Activated CD4-positive, alpha-beta T cell treated with anti-CD3 and anti-CD28 coated beads, Interleukin-2, amount 10 ng/mL, durations not matched to agents 7 days and 5 days (primary cell): ENCODE results near the gene ATP6V1F. TPM values are rescaled to one million over a fixed set of nuclear protein-coding genes. Genes with fewer than 3 reads are reported as not detected.

Experiments used
- CTCF ChIA-PET: fragments of 350-600 bp; sonication (Branson Sonifier 250); formaldehyde crosslinking; loops from one replicate; lab custom pipeline; 2021; ENCODE audit warnings: antibody characterized with exemption; lab: Charles Lee
- POLR2A ChIA-PET: fragments of 350-600 bp; sonication (Branson Sonifier 250); formaldehyde crosslinking; loops from one replicate; lab custom pipeline; 2021; ENCODE audit warnings: antibody characterized with exemption; lab: Charles Lee
- DNase-seq: peaks from one replicate; pipeline ENCODE4 v3.0.0-alpha.2; 2020
- H3K27ac Mint-ChIP-seq: one replicate; pipeline ENCODE4 v1.8.0; 2021; ENCODE audit warnings: mild to moderate bottlenecking, moderate library complexity, mixed read lengths
- H3K27me3 Mint-ChIP-seq: one replicate; pipeline ENCODE4 v1.8.0; 2021; ENCODE audit warnings: mixed read lengths
- H3K36me3 Mint-ChIP-seq: one replicate; pipeline ENCODE4 v1.8.0; 2021; ENCODE audit warnings: low read depth, mixed read lengths
- H3K4me1 Mint-ChIP-seq: one replicate; pipeline ENCODE4 v1.8.0; 2021; ENCODE audit warnings: mixed read lengths
- H3K4me3 Mint-ChIP-seq: one replicate; pipeline ENCODE4 v1.8.0; 2021; ENCODE audit warnings: mild to moderate bottlenecking, moderate library complexity, mixed read lengths
- H3K9me3 Mint-ChIP-seq: one replicate; pipeline ENCODE4 v1.8.0; 2021; ENCODE audit warnings: mixed read lengths
- total RNA-seq, 2 experiments: library from RNA; stranded (reverse); gene quantifications; one replicate each; pipeline ENCODE4 v1.2.3, GENCODE V29; 2021

Gene ATP6V1F
- total RNA-seq, 2 experiments from 2014 or later = 123 to 143 TPM

GRCh38 chr7:128858380-128859231, 4.0 kb upstream of the ATP6V1F start:
- Mint-ChIP-seq H3K4me3 (no peak overlapping the region), H3K9me3 (no peaks in the 10 kb centered on the region), H3K27me3 (no peaks in the 10 kb centered on the region), H3K36me3 (peaks cover 1% of the 10 kb centered on the region), H3K27ac (no peak overlapping the region), H3K4me1 (peaks cover 7% of the 10 kb centered on the region)
- ChIA-PET POLR2A (no interaction called here), CTCF (no interaction called here)
- no peak for DNase-seq

GRCh38 chr7:128859232-128860157, 3.2 kb upstream of the ATP6V1F start:
- no peak overlapping the region for H3K27ac Mint-ChIP-seq
- no peak overlapping the region for H3K4me3 Mint-ChIP-seq
- H3K36me3 Mint-ChIP-seq = peaks cover 1% of the 10 kb centered on the region
- ChIA-PET CTCF (interaction anchor here (0.6 to 2.5 kb wide), 4 partner anchors 18 to 232 kb away, joined by 3 to 7 read pairs (median 3); no protein-coding TSS in a partner anchor), POLR2A (no interaction called here)
- H3K27me3 Mint-ChIP-seq = no peaks in the 10 kb centered on the region
- no peak for DNase-seq
- H3K4me1 Mint-ChIP-seq = peaks cover 11% of the 10 kb centered on the region
- H3K9me3 Mint-ChIP-seq = no peaks in the 10 kb centered on the region

- H3K27me3 Mint-ChIP-seq = no peaks in the 10 kb centered on the region
- H3K27ac Mint-ChIP-seq = no peak overlapping the region
- peaks cover 15% of the 10 kb centered on the region for H3K4me1 Mint-ChIP-seq
- no peak for DNase-seq
- H3K36me3 Mint-ChIP-seq = peaks cover 10% of the 10 kb centered on the region
- POLR2A ChIA-PET = no interaction called here
- CTCF ChIA-PET = interaction anchor here (0.6 to 2.5 kb wide), 4 partner anchors 19 to 232 kb away, joined by 3 to 7 read pairs (median 3); no protein-coding TSS in a partner anchor
- H3K9me3 Mint-ChIP-seq = no peaks in the 10 kb centered on the region
- no peak overlapping the region for H3K4me3 Mint-ChIP-seq
These were observed 2.2 kb upstream of the ATP6V1F start for GRCh38 chr7:128860158-128861073.

GRCh38 chr7:128861957-128862570, 592 bp upstream of the ATP6V1F start:
- H3K36me3 Mint-ChIP-seq = peaks cover 15% of the 10 kb centered on the region
- H3K27me3 Mint-ChIP-seq = no peaks in the 10 kb centered on the region
- ChIA-PET POLR2A (no interaction called here), CTCF (interaction anchor here (0.6 to 3.6 kb wide), 11 partner anchors 12 to 1236 kb away, joined by 3 to 25 read pairs (median 4); partner anchors contain the start of gene CALU)
- DNase-seq = no peak
- peaks cover 19% of the 10 kb centered on the region for H3K4me1 Mint-ChIP-seq
- peak overlapping the region; percentile 94 for H3K27ac Mint-ChIP-seq
- no peaks in the 10 kb centered on the region for H3K9me3 Mint-ChIP-seq
- peak overlapping the region; percentile 94 for H3K4me3 Mint-ChIP-seq

- CTCF ChIA-PET = interaction anchor here (0.7 to 3.6 kb wide), 15 partner anchors 10 to 436 kb away, joined by 3 to 25 read pairs (median 4); partner anchors contain the start of gene CALU
- Mint-ChIP-seq H3K27ac (peak overlapping the region; percentile 94), H3K4me1 (peaks cover 19% of the 10 kb centered on the region), H3K36me3 (peaks cover 15% of the 10 kb centered on the region), H3K27me3 (no peaks in the 10 kb centered on the region), H3K9me3 (no peaks in the 10 kb centered on the region), H3K4me3 (peak overlapping the region; percentile 94)
- POLR2A ChIA-PET = no interaction called here
- DNase-seq = peak; percentile 65
These were observed 855 bp downstream of the ATP6V1F start for GRCh38 chr7:128863433-128863989.

- Mint-ChIP-seq H3K36me3 (peaks cover 15% of the 10 kb centered on the region), H3K9me3 (no peaks in the 10 kb centered on the region), H3K4me1 (peaks cover 27% of the 10 kb centered on the region), H3K4me3 (no peak overlapping the region), H3K27me3 (peaks cover 2% of the 10 kb centered on the region), H3K27ac (no peak overlapping the region)
- ChIA-PET POLR2A (no interaction called here), CTCF (interaction anchor here (3.6 kb wide), 1 partner anchor 9 kb away, joined by 22 read pairs; no protein-coding TSS in a partner anchor)
- no peak for DNase-seq
These were observed 2.6 kb downstream of the ATP6V1F start for GRCh38 chr7:128865303-128865702.

GRCh38 chr7:128865996-128866877, 3.6 kb downstream of the ATP6V1F start:
- no peak for DNase-seq
- peaks cover 28% of the 10 kb centered on the region for H3K4me1 Mint-ChIP-seq
- no peaks in the 10 kb centered on the region for H3K9me3 Mint-ChIP-seq
- CTCF ChIA-PET = interaction anchor here (3.7 kb wide), 1 partner anchor 17 kb away, joined by 10 read pairs; no protein-coding TSS in a partner anchor
- H3K36me3 Mint-ChIP-seq = peaks cover 15% of the 10 kb centered on the region
- POLR2A ChIA-PET = no interaction called here
- H3K27me3 Mint-ChIP-seq = peaks cover 11% of the 10 kb centered on the region
- no peak overlapping the region for H3K4me3 Mint-ChIP-seq
- H3K27ac Mint-ChIP-seq = no peak overlapping the region

GRCh38 chr7:128867241-128867640, 4.6 kb downstream of the ATP6V1F start:
- peaks cover 15% of the 10 kb centered on the region for H3K36me3 Mint-ChIP-seq
- H3K9me3 Mint-ChIP-seq = no peaks in the 10 kb centered on the region
- ChIA-PET CTCF (interaction anchor here (0.6 to 3.7 kb wide), 2 partner anchors 16 to 469 kb away, joined by 5 to 10 read pairs; no protein-coding TSS in a partner anchor), POLR2A (no interaction called here)
- peaks cover 12% of the 10 kb centered on the region for H3K27me3 Mint-ChIP-seq
- H3K4me1 Mint-ChIP-seq = peaks cover 25% of the 10 kb centered on the region
- no peak overlapping the region for H3K27ac Mint-ChIP-seq
- DNase-seq = no peak
- no peak overlapping the region for H3K4me3 Mint-ChIP-seq

- peaks cover 13% of the 10 kb centered on the region for H3K36me3 Mint-ChIP-seq
- POLR2A ChIA-PET = no interaction called here
- peaks cover 22% of the 10 kb centered on the region for H3K4me1 Mint-ChIP-seq
- CTCF ChIA-PET = interaction anchor here (3.7 kb wide), 1 partner anchor 15 kb away, joined by 10 read pairs; no protein-coding TSS in a partner anchor
- peaks cover 12% of the 10 kb centered on the region for H3K27me3 Mint-ChIP-seq
- DNase-seq = no peak
- H3K27ac Mint-ChIP-seq = no peak overlapping the region
- H3K4me3 Mint-ChIP-seq = no peak overlapping the region
- no peaks in the 10 kb centered on the region for H3K9me3 Mint-ChIP-seq
These were observed 5.4 kb downstream of the ATP6V1F start for GRCh38 chr7:128867842-128868623.

GRCh38 chr7:128868624-128869137, 6.0 kb downstream of the ATP6V1F start:
- Mint-ChIP-seq H3K36me3 (peaks cover 13% of the 10 kb centered on the region), H3K27me3 (peaks cover 12% of the 10 kb centered on the region), H3K27ac (no peak overlapping the region), H3K4me3 (peak overlapping the region; percentile 47), H3K4me1 (peaks cover 20% of the 10 kb centered on the region), H3K9me3 (no peaks in the 10 kb centered on the region)
- DNase-seq = no peak
- CTCF ChIA-PET = interaction anchor here (1.4 to 3.7 kb wide), 2 partner anchors 15 to 64 kb away, joined by 3 to 10 read pairs; no protein-coding TSS in a partner anchor
- POLR2A ChIA-PET = no interaction called here
